Measurements from ENCODE around the gene PCMT1.
"Not testable (repeated sequence)": the region's sequence is repeated elsewhere in the genome, so short reads cannot be mapped to it uniquely, and the experiment has no call there.

The PCMT1 gene

DNA sequence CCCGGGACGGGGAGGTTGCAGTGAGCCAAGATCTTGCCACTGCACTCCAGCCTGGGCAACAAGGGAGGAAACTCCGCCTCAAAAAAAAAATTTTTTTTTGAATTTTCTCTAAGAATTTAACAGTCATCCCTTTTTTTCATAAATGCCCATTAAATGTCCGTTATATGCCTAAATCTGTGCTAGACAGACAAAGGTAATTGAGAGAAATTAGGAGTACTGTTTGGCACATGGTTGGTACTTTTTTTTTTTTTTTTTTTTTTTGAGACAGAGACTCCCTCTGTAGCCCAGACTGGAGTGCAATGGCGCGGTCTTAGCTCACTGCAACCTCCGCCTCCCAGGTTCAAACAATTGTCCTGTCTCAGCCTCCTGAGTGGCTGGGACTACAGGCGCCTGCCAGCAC, 1.7 kb downstream of the PCMT1 start:
- FAIRE-seq: no peak

- not testable (repeated sequence) for FAIRE-seq
Observed at GRCh38 chr6:149751920-149752319, 2.4 kb downstream of the PCMT1 start.

GRCh38 chr6:149752600-149753373, 3.2 kb downstream of the PCMT1 start:
- FAIRE-seq: no peak

DNA sequence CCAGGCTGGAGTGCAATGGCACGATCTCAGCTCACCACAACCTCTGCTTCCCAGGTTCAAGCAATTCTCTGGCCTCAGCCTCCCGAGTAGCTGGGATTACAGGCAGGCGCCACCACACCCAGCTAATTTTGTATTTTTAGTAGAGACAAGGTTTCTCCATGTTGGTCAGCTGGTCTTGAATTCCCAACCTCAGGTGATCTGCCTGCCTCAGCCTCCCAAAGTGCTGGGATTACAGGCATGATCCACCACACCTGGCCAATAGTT, 3.8 kb downstream of the PCMT1 start:
- not testable (repeated sequence) for FAIRE-seq

- FAIRE-seq: no peak
Observed at GRCh38 chr6:149754548-149754947, 5.0 kb downstream of the PCMT1 start.

- FAIRE-seq: no peak
Observed at GRCh38 chr6:149755300-149756260, 6.0 kb downstream of the PCMT1 start.

- no peak for FAIRE-seq
Observed at GRCh38 chr6:149756261-149756636, 6.7 kb downstream of the PCMT1 start.

GRCh38 chr6:149761438-149761837, 11.9 kb downstream of the PCMT1 start:
- no peak for FAIRE-seq

- FAIRE-seq: no peak
Observed at GRCh38 chr6:149763866-149764265, 14.3 kb downstream of the PCMT1 start.

DNA sequence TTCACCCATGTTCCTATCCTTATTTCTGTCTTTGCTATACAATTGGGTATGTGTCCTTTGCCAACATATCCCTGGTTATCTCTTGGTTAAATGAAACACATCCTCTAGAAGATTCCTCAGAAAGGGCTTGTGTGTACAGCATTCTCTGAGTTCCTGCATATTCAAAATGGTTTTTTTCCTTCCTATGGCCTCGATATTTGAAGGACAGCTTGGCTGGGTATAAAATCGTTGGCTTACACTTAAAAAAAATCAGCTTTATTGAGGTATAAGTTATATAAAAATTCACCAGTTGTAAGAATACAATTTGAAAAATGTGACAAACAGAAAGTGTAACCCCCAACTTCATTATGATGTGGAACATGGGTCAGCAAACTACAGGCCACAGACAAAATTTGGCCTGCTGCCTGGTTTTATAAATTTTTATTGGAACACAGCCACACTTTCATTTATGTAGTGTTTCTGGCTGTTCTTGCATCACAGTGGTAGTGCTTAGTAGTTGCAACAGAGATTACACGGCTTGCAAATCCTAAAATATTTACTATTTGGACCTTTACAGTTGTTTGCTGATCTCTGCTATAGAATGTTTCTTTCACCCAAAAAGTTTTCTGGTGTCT, 16.7 kb downstream of the PCMT1 start:
- FAIRE-seq: no peak

GRCh38 chr6:149769676-149770075, 20.1 kb downstream of the PCMT1 start:
- no peak for FAIRE-seq

DNA sequence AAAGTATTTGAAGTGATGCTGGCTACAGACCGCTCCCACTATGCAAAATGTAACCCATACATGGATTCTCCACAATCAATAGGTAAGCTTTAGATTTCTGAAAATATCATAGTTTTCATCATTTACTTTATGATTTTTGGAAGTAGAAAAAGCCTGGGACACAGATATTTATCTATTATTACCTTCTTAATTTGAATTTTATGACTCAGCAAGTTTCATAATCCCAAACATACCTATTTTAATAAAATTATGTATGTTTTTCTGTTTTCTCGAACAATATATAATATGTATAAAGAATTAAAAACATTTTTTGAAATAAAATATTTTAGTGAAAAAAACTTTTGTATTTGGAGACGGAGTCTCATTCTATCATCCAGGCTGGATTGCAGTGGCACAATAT, 21.6 kb downstream of the PCMT1 start:
- peak; percentile 8 for FAIRE-seq

- FAIRE-seq: no peak
Observed at GRCh38 chr6:149771925-149772324, 22.4 kb downstream of the PCMT1 start.

DNA sequence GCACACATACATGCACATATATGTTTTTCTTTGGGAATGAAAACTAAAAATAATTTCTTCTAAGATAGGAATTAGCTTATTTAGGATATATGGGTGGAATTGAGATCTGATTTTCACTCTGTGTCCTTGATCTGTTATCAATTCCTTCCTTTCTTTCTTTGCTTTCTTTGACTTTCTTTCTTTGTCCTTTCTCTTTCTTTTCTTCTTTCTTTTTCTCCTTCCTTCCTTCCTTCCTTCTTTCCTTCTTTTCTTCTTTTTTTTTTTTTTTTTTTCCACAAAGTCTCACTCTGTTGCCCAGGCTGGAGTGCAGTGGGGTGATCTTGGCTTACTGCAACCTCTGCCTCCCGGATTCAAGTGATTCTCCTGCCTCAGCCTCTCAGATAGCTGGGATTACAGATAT, 28.1 kb downstream of the PCMT1 start:
- FAIRE-seq: no peak

- no peak for FAIRE-seq
Observed at GRCh38 chr6:149779644-149779963, 30.1 kb downstream of the PCMT1 start.

- no peak for FAIRE-seq
Observed at GRCh38 chr6:149781715-149782114, 32.2 kb downstream of the PCMT1 start.

DNA sequence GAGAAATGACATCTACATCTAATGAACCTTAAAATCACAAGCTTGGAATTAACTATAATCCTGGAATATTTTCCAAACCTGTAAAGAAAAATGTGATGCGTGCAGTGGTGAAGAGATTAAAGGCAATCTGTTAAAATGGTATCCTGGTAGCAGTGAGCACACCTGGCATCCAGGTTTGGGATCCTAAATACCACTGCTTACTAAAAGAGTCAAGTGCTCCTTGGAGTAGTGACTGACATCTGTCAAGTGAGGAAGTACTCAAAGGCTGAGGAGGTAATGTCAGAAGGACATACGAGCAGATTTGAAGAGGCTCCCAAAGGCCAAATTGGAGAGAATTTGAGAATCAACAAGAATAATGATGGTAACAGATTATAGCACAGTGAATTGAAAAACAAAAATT, 32.8 kb downstream of the PCMT1 start:
- no peak for FAIRE-seq

DNA sequence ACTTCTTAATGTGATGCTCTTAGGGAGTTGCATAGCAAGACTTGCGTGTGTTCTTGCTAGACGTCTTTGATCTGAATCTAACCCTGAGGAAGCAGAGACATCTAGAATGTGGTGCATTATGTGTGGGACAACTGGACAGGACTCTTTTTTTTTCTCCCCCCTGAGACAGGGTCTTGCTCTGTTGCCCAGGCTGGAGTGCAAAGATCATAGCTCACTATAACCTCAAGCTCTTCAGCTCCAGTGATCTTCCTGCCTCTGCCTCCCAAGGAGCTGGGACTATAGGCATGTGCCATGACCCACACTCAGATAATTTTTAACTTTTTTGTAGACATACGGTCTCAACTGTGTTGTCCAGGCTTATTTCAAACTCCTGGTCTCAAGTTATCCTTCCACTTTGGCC, 34.0 kb downstream of the PCMT1 start:
- FAIRE-seq: no peak

GRCh38 chr6:149806127-149806526, 56.6 kb downstream of the PCMT1 start:
- FAIRE-seq: no peak

DNA sequence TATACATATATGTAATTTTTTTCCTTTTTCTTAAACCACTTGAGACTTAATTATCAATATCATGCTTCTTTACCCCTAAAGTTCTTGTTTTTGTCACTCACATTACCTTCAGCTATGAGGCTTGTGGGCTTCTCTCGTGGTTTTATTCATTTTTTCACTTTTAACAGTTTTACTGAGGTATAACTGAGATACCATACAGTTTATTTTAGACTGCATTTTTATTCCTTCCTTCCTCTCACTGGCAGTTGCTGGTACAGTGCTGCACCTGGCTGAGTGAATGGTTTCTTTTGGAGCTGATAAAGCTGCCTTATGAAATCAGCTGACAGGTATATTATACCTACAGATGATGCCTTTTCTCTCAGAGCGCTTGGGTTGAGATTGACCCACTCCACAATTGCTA, 60.3 kb downstream of the PCMT1 start:
- no peak for FAIRE-seq

DNA sequence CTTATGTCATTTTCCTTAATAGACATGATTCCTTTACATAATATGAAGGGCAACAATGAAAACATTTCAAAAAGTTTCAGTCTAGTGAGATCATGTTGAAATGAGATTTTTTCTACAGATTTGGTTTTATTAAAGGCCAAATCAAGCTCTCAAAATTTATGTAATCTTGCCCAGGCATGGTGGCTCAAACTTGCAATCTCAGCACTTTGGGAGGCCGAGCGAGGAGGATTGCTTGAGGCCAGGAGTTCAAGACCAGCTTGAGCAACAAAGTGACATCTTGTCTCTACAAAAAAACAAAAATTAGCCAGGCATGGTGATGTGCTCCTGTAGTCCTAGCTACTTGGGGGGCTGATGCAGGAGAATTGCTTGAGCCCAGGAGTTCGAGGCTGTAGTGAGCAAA, 63.8 kb downstream of the PCMT1 start:
- FAIRE-seq: no peak

GRCh38 chr6:149815788-149816187, 66.2 kb downstream of the PCMT1 start:
- no peak for FAIRE-seq

- FAIRE-seq: no peak
Observed at GRCh38 chr6:149820506-149820905, 71.0 kb downstream of the PCMT1 start.

GRCh38 chr6:149821492-149821891, 72.0 kb downstream of the PCMT1 start:
- no peak for FAIRE-seq

Data from endometrium (tissue), 2 donors.